GM21528 (cell line): Measurements from ENCODE around the gene METTL15.
"Not testable (repeated sequence)": the region's sequence is repeated elsewhere in the genome, so short reads cannot be mapped to it uniquely, and the experiment has no call there.

Experiments
- ATAC-seq: cut with Tn5 transposase; IDR thresholded peaks from one replicate; pipeline ENCODE4 v1.9.1; 2021; ENCODE audit warnings: mild to moderate bottlenecking, moderate library complexity; ENCODE audit not compliant: unreplicated experiment, low FRiP score

Gene METTL15

DNA sequence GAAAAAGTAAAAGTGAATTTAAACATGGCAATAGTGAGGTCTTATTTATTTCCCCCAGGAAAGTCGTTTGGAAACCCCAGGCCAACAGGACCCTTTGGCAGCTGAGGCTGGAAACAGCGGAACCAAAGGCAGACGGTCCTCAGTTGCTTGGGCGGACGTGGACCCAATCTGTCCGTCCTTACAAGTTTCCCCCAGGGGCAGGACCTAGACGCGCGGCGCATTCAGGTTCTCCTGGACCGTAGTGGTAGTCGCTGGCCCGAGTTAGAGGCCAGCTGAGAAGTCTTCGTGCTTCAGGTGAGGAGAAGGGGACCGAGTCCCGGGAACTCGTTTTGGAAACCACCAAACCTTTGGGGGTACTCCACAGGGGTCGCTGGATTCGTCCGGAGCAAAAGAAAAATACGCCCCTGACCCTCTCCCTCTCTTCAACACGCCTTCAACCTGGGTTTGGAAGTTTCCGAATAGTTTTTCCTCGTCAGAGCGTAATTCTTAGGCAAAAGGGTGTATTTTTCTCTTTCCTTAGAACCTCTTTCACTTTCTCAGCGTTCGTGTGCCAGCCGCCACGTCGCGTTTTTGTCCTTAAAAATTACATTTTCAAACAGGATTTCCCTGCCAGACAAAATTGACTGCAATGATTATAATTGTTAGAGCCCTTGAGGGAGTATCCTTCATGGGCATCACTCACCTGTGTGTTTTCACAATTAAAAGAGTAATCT is 2.1 kb downstream of the METTL15 start:
- ATAC-seq, result peak; percentile 44

GRCh38 chr11:28110821-28111200 is 2.6 kb downstream of the METTL15 start:
- ATAC-seq, result no peak

DNA sequence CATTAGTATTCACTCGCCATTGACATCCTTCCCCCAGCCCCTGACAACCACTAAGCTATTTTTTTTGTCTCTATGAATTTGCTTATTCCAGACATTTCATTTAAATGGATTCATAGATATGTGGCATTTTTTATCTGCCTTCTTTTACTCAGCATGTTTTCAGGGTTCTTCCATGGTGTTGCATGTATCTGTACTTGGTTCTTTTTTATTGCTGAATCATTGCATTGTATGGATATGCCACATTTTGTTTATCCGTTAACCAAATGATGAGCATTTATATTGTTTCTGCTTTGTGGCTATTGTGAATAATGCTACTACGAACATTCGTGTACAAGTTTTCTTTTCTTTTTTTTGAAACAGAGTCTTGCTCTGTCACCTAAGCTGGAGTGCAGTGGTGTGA is 5.9 kb downstream of the METTL15 start:
- ATAC-seq, result no peak

DNA sequence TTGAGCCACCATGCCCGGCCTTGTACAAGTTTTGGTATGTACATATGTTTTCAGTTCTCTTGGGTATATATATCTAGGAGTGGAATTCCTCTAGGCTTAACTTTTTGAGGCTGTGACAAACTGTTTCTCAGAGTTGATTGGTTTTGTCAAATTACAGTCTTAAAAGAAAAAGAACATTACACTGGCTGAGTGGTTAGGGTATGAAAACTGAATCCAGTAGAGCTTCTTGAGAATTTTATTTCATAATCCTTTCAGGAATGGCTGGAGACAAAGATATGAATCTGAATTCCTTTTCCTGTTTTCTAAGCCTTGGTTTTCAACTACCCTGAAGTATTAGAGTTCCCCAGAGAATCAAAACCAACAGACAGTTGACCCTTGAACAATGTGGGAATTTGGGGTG is 6.5 kb downstream of the METTL15 start:
- ATAC-seq, result no peak

DNA sequence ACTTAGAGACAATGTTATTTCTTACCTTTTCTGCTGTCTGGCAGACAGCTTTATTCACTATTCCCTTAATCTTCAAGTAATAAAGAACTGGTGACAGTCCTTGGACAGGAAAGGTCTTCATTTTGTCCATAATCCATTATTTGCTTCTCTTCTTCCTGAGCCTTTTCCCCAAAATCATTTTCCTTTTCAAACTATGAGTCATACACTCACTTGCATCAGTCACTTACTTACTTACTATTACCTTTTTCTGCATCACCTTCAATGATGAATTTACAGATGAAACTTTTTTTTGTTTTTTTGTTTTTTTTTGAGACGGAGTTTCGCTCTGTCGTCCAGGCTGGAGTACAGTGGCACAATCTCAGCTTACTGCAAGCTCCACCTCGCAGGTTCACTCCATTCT is 9.5 kb downstream of the METTL15 start:
- ATAC-seq, result no peak

DNA sequence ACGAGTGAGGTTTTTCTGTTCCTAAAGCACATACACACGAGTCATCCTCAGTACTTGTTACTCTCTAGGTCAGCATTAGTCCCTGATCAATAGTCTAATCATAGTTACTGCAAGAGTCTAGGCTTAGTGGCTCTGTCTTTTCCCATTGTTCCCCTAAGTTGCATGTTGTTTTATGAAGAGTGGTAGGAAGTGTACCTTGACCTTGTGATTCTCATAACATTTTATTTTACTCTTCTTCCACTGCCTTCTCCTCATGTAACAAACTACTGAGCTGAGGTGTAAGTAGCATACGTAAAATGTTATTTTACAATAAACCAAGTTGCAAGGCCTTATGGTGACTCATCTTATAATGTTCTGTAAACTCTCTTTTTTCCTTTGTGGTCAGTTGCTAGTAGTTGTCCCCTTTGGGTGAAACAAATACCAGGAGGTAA is 15.0 kb downstream of the METTL15 start:
- no peak for ATAC-seq

DNA sequence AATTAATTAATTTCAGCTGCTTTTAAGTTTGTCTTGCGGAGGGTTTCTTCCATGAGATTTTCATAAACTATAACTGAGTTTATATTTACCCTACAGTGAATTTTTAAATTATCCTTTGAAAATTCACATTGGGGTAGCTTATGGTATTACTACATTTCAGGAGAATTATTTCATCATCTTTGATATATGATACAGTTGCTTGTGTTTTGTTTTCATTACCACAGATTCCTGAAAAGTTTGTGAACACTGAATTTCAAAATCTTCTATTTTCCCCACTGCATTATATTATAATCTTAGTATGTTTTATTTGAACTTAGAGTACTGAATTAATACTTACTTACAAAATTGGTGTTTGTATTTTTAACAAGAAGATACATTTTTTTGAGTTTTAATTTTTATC is 24.4 kb downstream of the METTL15 start:
- no peak for ATAC-seq

- ATAC-seq, result no peak
Observed at GRCh38 chr11:28133146-28133545, 25.0 kb downstream of the METTL15 start.

DNA sequence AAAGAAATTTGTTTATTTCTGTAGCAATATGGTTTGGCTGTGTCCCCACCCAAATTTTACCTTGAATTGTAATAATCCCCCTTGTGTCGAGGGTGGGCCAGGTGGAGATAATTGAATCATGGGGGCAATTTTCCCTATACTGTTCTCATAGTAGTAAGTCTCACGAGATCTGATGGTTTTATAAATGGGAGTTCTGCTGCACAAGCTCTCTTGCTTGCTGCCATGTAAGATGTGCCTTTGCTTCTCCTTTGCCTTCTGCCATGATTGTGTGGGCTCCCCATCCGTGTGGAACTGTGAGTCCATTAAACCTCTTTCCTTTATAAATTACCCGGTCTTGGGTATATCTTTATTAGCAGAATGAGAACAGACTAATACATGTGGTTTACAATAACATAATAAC is 28.0 kb downstream of the METTL15 start:
- not testable (repeated sequence) for ATAC-seq

DNA sequence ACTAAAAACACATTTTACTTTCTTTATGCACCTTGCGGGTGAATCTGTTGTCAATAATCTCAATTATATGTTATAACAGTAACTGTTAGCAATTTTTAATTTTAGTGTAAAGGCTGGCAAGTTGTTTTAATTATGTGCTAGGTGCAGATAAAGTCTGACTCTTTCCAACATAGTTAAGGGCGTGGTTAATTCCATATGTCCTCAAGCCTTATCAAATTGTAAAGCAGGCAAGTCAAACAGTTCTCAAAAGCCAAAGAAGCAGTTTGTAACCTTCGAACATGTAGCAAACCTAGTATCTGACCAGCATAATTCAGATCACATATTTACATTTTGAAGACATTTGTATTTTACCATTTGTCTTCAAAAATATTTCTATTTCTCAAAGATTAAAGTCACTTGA is 29.2 kb downstream of the METTL15 start:
- no peak for ATAC-seq

DNA sequence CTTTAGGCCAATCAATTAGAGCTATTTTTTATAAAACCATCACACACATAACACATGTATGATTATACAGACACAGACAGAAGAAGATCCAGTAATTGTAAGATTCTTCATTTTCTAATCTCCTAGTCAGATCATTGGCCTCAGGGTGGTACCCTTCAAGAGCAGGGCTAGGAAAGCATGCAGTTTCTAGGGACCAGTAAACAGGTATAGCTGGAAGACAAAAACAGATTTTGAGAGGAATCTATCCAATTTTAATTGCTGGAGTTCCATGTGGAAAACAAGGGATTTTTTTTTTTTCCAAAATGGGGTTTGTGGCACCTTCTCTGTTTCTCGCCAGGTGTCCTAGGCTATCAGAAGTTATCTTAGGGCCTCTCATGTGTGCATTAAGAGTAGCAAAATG is 29.6 kb downstream of the METTL15 start:
- ATAC-seq, result no peak

GRCh38 chr11:28139841-28140415 is 31.7 kb downstream of the METTL15 start:
- no peak for ATAC-seq

- no peak for ATAC-seq
Observed at GRCh38 chr11:28140689-28141455, 32.7 kb downstream of the METTL15 start.

DNA sequence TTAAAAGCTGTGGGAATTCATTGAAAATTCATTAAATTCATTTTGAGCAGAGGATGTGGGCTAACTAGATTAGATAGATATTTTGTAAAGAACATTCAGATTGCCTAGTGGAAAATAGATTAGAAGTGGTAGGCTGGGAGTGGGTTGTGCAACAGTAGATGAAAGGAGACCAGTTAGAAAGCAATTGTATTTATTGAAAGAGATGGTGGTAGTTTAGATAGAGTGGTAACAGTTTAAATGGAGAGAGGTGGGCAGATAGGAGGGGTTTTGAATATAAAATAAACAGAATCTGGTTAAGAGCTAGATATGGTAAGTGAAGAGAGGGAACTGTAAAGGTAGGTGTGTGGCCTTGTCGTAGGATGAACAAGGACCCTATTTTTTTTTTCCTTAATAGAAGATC is 34.5 kb downstream of the METTL15 start:
- no peak for ATAC-seq

- no peak for ATAC-seq
Observed at GRCh38 chr11:28144808-28145207, 36.6 kb downstream of the METTL15 start.

- ATAC-seq, result no peak
Observed at GRCh38 chr11:28146123-28146751, 38.0 kb downstream of the METTL15 start.

- ATAC-seq, result no peak
Observed at GRCh38 chr11:28152743-28153142, 44.6 kb downstream of the METTL15 start.

DNA sequence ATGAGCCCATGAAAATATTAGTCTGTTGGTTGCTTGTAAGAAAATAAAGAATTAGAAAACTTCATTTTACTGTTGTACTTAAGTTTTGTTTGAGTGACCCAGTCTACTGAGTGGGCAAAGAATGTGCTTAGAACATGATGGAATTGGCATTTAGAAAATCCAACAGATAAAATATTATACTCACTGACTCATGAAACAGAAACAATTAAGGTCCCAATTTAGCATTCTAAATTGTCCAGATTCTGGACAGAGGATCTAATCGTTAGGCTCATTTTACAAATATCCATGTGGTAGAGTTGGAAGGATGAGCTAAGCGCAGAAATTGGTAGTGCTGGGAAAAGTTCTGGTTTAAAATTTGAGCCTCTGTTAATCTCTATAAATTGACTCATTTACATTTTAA is 45.4 kb downstream of the METTL15 start:
- ATAC-seq, result no peak

DNA sequence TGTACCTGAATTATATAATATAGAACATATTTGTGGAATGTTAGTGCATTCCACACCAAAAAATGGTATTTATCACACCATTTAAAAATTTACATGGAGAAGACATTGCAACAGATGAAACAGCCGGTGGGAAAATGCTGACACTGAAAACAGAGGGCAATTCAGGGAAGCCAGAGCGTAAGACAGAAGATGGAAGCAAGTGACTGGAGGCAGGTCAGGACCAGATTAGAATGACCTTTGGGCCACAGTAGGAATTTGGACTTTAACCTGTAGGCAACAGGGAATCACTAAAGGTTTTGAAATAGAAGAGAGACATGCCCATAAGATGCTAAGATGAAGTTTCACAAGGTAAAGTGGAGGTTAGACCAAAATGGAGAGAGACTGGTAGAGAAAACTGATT is 60.5 kb downstream of the METTL15 start:
- ATAC-seq, result no peak

- ATAC-seq, result no peak
Observed at GRCh38 chr11:28169816-28170215, 61.6 kb downstream of the METTL15 start.

GRCh38 chr11:28170759-28171158 is 62.6 kb downstream of the METTL15 start:
- no peak for ATAC-seq
